Middle frontal gyrus (tissue), 1 donor: ENCODE data around the gene JPT1.
"Not testable (repeated sequence)": the region's sequence is repeated elsewhere in the genome, so short reads cannot be mapped to it uniquely, and the experiment has no call there.

Source experiments
- DNase-seq: peaks from one replicate; pipeline ENCODE4 v3.0.0-alpha.2; 2015; ENCODE audit warnings: low spot score; ENCODE audit errors: extremely low spot score

The JPT1 gene

DNA sequence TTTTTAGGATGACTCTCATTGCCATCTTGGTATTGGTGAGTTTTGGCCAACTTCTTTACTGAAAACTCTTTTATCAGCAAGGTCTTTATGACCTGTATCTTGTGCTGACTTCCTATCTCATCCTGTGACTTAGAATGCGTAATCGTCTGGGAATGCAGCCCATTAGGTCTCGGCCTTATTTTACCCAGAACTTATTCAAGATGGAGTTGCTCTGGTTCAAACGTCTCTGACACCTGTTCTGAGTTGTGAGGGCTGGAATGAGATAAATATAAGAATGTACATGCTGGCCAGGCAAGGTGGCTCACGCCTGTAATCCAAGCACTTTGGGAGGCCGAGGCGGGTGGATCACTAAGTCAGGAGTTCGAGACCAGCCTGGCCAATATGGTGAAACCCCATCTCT lies 4.2 kb upstream of the JPT1 start:
- DNase-seq = not testable (repeated sequence)

DNA sequence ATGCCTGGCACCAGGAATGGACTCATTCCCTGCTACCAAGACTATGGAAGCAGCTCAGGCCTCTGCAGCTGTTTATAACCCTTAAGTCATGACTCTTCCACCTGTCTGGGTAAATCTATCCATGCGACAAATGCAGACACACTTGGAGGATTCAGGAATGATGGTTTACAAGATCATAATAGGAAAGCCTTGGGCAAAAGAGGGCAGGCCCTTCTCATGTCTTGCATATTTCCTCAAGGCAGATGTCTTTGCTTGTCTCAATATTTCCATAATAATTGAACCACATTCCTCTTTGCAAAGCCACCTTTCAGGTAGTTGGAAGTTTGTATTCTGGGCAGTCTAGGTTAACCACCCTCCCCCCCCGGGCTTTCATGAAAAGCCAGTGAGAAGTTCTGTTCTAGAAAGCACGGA lies 884 bp upstream of the JPT1 start:
- DNase-seq = no peak

DNA sequence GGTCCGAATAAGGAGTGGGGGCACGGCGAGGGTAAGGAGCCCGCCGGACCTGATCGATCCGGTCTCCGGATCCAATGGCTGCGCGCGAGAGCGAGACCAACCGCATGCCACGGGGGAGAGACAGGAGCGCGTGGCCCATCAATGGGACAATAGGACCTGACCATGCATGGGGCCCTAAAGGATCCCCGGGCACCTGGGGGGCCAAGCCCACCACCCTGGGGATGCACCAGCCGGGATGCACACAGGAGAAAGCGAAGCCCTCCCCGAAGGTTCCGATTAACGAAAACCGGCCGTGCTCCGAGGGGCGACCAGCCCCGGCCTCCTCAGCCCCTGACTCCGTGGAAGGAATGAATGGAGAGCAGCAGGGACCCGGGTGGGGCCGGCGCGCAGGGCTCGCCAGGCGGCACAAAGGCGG lies 525 bp downstream of the JPT1 start:
- no peak for DNase-seq

DNA sequence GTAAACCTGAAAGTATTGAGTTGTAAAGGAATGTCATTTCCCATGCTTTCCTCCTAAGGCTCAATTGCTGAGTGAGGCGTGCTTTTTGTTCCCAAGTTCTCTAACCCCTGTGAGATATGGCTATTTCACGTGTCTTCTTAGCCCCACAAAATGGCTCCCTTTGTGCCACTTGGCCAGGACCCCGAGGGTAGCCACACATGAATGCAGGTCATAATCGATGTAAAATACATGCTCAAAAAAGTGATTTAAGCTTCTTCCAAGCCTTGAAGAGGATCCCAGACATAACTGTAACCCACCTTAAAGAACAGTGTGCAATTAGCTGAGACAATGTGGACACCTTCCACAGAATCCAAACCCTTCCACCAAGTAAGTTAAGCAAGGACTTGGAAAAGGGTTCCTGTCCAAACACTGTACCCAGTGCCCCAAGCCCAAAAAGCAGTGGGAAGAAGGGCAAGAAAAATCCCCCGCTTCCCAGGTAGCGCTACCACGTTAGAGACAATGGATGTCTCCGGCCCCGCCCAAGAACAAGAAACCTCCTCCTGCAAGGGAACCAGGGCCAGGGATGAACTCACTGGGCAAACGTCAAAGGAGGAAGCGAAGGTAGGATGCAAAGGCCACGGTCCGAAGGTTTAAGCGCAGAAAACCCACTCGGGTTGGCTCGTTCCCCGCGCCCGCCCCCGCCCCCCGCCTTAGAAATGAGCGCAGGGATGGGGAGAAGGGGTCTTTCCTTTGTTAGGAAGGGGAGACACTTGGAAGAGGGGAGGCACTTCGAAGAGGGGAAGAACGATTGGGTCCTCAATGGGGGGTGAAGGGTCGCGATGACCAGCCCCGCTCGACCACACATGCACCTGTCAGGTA lies 1.2 kb downstream of the JPT1 start:
- DNase-seq = no peak

DNA sequence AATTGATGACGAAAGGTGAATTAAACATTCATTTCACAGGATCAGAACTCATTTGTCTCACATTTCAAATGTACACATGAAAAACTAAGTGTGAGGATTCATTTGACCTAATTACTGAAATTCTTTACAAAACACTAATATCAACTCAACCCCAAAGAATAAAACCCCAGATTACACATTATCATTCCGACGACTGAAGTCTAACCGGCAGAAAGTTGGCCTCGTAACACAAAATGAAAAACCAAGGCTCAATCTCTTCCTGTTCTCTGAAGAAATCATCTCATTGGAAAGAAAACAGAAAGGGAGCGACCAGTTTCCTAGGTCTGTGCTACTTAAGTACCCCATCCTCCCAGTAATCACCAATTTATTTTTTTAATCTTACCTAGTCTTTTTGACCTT lies 1.8 kb downstream of the JPT1 start:
- DNase-seq = no peak

DNA sequence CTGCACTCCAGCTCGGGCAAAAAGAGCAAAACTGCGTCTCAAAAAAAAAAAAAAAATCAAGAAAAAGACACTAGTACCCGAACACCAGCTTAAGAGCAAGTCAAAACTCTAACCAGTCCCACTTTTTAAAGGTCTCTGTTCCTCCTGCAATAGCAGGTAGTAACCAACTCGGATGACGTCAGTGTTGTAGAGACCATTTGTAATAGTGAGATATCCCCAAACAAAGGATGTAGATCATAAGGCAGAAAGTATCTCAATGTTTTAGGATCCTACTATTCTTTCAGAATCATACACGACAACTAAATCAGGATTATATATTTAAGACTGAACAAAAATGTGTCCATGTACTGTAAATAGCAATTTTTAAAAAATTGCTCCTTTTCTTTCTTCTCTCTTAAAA lies 2.4 kb downstream of the JPT1 start:
- DNase-seq = no peak

DNA sequence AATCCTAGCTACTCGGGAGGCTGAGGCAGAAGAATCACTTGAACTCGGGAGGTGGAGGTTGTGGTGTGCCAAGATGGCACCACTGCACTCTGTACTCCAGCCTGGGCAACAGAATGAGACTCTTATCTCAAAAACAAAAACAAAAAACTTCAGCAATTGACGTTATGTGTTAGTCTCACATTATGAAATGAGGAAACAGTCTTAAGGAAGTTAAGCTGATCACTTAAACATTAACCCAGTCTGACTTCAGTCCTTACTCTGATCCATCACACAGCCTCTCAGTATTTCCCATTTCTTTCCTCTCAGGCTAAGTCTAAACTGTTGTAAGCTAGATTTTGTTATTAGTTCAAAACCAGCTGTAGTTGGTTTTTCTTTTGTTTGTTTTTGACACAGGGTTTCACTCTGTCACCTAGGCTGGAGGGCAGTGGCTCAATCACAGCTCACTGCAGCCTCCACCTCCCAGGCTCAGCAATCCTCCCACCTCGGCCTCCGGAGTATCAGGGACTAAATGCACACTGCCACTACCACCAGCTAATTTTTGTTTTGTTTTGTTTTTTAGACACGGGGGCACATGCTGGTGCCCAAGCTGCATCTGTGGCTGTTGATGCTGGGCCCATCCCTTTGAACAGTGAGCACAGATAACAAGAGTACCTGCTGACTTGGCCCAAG lies 6.3 kb downstream of the JPT1 start:
- no peak for DNase-seq

DNA sequence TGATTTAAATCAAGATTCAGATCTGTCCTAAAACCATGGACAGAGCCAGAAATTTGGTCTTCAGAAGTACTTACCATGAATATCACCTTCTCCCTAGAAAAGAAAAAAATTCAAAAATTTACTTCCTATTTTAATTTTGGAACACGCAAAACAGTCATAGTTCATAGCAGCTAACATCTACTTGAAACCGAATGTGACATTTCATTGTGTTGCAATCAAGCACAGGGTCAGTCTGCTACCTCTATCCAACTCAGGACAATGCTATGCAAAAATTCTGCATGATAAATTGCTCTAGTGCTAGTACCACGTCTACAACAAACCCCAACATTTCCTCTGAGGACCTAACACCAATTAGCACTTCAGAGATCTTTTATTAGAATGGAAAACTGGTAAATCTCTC lies 7.7 kb downstream of the JPT1 start:
- no peak for DNase-seq

DNA sequence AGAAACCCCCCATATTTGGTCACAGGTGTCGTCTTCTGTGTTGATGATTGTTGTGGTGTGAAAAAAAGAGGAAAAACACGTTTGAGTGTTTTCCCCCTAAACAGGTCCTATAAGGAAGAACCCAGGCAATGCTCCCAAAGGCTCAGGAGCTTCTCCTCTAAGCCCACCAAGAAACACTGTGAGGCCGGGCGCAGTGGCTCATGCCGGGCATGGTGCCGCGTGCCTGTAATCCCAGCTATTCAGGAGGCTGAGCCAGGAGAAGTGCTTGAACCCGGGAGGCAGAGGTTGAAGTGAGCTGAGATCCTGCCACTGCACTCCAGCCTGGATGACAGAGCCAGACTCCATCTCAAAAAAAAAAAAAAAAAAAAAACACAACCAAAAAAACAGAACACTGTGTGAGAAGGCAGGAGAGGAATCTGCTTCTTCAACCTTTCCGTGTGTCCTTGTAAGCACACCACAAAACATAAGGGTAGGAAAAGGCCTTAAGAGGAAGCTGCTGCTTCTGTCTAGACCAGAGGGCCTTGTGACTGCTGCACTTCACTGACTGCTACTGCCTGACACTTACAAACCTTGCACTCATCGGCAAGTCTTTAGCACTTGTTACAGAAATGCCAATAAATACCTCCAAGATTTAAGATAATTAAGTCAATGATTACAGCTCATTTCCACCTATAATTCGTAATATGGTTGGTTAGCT lies 9.3 kb downstream of the JPT1 start:
- no peak for DNase-seq

DNA sequence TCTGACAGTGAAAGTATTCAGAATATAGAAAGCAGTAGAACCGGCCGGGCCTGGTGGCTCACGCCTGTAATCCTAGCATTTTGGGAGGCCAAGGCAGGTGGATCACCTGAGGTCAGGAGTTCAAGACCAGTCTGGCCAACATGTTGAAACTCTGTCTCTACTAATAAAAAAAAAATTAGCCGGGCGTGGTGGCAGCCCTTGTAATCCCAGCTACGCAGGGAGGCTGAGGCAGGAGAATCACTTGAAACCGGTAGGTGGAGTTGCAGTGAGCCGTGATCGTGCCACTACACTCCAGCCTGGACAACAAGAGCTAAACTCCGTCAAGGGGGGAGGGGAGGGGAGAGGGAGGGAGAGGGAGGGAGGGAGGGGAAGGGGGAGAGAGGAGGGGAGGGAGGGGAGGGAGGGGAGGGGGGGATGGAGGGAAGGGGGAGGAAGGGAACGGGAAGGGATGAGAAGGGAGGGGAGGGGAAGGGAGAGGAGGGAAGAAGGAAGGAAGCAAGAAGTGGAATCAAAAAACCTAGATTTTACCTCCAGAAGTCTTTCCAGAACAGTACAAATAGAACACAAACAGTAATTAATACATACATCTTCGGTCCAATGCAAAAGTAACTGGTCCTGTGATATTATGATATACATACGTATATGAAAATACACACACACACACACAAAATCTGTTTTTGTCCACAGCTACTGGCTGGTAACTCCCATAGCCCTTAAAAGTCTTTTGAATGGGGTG lies 11.9 kb downstream of the JPT1 start:
- DNase-seq = no peak

DNA sequence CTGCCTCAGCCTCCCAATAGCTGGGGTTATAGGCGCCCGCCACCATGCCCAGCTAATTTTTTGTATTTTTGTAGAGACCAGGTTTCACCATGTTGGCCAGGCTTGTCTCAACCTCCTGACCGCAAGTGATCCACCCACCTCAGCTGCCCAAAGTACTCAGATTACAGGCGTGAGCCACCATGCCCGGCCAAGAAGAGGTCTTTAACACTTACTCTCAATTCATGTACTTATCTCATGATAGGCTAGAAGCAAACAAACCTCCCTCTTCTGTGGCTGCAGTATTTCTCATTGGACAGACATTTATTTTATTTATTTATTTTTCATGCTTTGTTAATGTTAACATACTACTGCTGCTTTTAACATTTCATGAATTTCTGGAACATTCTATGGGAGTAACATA lies 15.8 kb downstream of the JPT1 start:
- no peak for DNase-seq

DNA sequence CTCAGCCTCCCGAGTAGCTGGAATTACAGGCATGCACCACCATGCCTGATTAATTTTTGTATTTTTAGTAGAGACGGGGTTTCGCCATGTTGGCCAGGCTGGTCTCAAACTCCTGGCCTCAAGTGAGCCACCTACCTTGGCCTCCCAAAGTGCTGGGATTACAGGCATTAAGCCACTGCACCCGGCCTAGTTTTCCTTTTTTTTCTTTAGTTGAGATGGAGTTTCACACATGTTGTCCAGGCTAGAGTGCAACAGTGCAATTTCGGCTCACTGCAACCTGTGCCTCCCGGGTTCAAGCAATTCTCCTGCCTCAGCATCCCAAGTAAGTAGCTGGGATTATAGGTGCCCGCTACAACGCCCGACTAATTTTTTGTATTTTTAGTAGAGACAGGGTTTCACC lies 16.6 kb downstream of the JPT1 start:
- not testable (repeated sequence) for DNase-seq

DNA sequence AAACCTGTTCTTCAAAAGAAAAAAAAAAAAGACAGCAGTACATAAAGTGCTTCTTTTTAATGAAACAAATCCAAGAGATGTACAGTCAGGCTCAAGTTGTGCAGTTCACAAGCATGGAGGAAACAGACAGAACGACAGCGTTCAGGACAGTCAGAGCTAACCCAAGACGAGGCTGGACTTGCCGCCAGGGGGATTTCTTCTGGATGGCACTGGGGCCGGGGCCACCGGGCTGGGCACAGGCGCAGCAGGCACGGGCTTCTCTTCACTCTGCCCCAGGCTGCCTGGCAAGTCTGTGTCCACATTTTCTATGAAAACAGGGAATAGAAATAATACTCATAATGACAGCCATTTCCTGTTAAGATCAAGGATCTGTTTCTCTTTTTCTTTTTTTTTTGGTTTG lies 18.4 kb downstream of the JPT1 start:
- DNase-seq = no peak

DNA sequence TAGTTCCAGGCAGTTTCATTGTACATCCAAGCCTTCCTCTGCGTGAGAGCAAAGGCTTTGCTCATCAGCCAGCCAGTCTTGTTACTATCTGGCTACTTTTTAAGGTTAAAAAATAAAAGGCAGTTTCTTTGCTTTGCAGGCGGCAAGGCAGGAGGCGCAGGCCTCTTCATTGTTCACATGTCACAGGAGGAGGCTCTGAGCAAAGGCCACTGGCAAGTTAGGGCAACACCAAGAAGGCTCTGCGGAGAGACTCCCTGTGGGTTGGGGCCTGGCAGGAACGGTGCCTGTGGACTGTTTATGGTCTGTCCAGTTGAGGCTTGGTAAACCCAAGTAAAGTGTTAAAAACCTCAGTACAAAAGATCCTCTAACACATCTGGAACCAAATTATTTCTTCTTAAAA lies 18.9 kb downstream of the JPT1 start:
- no peak for DNase-seq

DNA sequence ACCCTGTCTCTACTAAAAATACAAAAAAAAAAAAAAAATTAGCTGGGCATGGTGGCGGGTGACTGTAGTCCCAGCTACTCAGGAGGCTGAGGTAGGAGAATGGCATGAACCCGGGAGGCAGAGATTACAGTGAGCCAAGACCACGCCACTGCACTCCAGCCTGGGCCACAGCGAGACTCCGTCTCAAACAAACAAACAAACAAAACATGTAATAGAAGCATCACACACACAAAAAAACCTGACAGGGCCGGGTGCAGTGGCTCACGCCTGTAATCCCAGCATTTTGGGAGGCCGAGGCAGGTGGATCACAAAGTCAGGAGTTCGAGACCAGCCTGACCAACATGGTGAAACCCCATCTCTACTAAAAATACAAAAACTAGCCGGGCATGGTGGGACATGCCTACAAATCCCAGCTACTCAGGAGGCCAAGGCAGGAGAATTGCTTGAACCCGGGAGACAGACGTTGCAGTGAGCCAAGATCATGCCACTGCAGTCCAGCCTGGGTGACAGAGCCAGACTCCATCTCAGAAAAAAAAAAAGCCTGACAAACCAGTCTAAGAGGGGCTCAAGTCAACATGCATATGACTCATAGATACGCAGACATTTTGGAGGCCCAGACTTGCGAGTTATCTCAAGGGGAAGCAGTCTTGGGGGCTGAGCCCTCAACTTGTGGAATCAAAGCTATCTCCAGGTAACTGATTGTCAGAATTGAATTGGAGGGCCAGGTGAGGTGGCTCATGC lies 20.5 kb downstream of the JPT1 start:
- not testable (repeated sequence) for DNase-seq

DNA sequence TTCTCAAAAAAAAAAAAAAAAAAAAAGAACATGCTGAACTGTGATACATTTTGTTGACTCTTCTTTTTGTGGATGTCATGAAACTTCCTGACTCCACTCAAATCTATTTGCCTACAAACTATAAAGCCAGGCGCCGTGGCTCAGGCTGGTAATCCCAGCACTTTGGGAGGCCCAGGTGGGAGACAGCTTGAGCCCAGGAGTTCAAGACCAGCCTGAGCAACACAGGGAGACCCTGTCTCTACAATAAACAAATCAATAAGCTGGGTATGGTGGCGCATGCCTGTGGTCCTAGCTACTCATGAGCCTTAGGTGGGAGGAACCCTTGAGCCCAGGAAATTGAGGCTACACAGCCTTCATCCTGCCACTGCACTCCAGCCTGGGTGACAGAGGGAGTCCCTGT lies 21.3 kb downstream of the JPT1 start:
- no peak for DNase-seq

DNA sequence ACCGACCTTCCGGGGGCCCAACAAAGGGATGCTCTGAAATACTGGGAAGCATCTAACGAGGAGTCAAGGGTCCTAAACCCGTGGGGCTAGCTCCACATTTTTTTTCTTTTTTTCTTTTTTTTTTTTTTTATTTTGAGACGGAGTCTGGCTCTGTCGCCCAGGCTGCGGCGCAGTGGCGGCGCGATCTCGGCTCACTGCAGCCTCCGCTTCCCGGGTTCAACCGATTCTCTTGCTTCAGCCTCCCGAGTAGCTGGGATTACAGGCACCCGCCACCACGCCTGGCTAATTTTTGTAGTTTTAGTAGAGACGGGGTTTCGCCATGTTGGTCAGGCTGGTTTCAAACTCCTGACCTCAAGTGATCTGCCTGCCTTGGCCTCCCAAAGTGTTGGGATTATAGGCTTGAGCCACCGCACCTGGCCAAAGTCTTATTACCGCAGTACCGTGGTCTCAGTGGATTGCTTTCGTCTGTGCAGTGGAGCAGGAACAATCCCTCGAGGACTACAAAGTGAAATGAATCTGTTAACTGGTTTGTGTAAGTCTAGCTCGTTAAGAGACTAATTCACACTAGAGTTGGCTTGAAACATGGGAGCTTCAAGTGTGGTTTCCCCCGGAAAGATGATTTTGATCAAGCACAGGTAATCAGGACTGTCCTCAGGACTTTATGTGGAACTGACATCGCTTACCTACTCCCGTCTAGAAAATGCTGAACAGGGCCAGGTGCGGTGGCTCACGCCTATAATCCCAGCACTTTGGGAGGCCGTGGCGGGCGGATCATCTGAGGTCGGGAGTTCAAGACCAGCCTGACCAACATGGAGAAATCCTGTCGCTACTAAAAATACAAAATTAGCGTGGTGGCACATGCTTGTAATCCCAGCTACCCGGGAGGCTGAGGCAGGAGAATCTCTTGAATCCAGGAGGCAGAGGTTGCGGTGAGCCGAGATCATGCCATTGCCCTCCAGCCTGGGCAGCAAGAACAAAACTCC lies 22.0 kb downstream of the JPT1 start:
- DNase-seq = not testable (repeated sequence)

DNA sequence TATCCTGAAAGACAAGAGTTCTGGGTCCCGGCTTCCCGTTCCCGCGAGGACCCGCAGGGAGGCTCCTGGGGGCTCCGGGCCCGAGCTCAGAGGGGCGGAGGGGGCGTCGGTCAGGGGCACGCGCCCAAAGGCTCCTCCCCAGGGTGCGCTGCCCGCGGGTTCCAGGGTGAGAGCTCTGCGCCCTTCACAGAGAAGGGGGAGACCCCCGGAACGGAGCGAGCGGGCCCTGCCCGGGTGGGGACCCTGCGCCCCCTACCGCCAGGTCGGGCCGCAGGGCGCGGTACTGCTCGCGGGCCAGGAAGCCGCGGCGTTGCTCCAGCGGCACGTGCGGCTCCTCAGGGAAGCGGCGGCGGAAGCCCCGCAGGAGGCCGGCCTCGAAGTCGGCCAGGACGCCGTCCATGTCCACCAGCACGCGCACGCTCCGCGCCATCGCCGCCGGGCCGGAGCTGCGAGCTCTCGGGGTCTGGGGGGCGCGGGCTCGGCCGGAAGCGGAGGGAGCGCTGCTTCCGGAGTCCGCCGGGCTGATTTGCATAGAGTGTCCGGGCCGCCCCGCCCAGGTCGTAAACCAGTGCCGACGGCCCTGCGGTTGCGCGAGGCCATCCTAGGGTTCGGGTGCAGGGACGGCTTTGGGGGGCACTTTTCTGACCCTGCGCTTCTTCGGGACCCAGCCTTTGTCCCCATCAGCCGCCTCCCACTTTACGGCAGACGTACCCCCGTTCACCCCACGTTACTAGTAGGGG lies 22.9 kb downstream of the JPT1 start, which contains the start of gene NT5C:
TSS of gene NT5C (minus strand) at position 465 of the 740 bp plus-strand sequence. CDS start at position 430, 35 bp downstream.
- peak; percentile 40 for DNase-seq
